Measurements from ENCODE around the gene SYNGR4. TPM values are rescaled to one million over a fixed set of nuclear protein-coding genes. Genes with fewer than 3 reads are reported as not detected.

The SYNGR4 gene
- total RNA-seq, 1 experiment from 2014 or later: not detected

DNA sequence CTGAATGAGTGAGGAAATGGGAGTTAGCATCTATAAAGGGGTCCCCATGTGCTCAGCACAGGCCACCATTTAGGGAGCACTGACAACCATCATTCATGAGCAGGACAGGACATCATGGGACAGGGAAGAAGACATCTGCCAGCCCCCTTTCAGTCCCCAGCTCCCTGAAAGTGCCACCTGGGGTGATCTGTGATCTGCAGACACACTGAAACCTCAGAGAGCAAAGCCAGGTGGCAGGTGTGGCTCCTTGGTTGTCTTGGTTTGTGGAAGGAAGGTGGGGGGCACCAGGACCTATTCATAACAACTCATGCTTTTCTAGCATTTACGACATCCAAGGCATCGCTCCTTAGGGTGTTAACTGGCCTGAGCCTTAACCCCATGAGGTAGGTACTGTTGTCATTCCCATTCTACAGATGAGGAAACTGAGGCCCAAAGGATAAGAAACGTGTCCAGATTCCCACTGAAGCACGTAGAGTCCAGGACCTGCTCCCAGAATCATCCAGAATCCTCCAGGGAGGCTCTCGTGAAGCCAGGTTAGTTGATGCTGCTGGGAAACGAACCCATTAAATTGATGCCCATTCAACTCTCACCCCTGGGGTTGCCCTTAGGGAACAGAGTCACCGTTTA lies 21.4 kb downstream of the SYNGR4 start:
- ChIA-PET POLR2A (no interaction called here), CTCF (no interaction called here)
- H3K9me3 Mint-ChIP-seq: no peaks in the 10 kb centered on the region
- H3K27me3 Mint-ChIP-seq (ENCODE audit: low read depth): no peaks in the 10 kb centered on the region
- ATAC-seq: no peak
- TF ChIP-seq GRHL2 (CRISPR knock-in tag; IDR thresholded peaks at IDR 0.05; ENCODE audit: insufficient replicate concordance, severe bottlenecking) (no peak), EMX1 (CRISPR knock-in tag; IDR thresholded peaks at IDR 0.05) (no peak), ZNF219 (CRISPR knock-in tag; IDR thresholded peaks at IDR 0.05; ENCODE audit: borderline replicate concordance) (no peak), FOXJ3 (CRISPR knock-in tag; IDR thresholded peaks at IDR 0.05; ENCODE audit: borderline replicate concordance) (no peak), ESRRA (CRISPR knock-in tag; IDR thresholded peaks at IDR 0.05; ENCODE audit: borderline replicate concordance) (no peak), PRRX2 (CRISPR knock-in tag; IDR thresholded peaks at IDR 0.05) (no peak), ZNF396 (CRISPR knock-in tag; IDR thresholded peaks at IDR 0.05; ENCODE audit: borderline replicate concordance) (no peak), SMAD4 (CRISPR knock-in tag; IDR thresholded peaks at IDR 0.05) (no peak), RORB (CRISPR knock-in tag; IDR thresholded peaks at IDR 0.05) (no peak)
- TF ChIP-seq, protein P1, sequence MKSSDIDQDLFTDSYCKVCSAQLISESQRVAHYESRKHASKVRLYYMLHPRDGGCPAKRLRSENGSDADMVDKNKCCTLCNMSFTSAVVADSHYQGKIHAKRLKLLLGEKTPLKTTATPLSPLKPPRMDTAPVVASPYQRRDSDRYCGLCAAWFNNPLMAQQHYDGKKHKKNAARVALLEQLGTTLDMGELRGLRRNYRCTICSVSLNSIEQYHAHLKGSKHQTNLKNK (CRISPR knock-in tag; IDR thresholded peaks at IDR 0.05): no peak
- TF ChIP-seq, protein P2, sequence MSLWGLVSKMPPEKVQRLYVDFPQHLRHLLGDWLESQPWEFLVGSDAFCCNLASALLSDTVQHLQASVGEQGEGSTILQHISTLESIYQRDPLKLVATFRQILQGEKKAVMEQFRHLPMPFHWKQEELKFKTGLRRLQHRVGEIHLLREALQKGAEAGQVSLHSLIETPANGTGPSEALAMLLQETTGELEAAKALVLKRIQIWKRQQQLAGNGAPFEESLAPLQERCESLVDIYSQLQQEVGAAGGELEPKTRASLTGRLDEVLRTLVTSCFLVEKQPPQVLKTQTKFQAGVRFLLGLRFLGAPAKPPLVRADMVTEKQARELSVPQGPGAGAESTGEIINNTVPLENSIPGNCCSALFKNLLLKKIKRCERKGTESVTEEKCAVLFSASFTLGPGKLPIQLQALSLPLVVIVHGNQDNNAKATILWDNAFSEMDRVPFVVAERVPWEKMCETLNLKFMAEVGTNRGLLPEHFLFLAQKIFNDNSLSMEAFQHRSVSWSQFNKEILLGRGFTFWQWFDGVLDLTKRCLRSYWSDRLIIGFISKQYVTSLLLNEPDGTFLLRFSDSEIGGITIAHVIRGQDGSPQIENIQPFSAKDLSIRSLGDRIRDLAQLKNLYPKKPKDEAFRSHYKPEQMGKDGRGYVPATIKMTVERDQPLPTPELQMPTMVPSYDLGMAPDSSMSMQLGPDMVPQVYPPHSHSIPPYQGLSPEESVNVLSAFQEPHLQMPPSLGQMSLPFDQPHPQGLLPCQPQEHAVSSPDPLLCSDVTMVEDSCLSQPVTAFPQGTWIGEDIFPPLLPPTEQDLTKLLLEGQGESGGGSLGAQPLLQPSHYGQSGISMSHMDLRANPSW (CRISPR knock-in tag; conservative IDR thresholded peaks at IDR 0.05; ENCODE audit: low read depth): no peak
- TF ChIP-seq, protein P3, sequence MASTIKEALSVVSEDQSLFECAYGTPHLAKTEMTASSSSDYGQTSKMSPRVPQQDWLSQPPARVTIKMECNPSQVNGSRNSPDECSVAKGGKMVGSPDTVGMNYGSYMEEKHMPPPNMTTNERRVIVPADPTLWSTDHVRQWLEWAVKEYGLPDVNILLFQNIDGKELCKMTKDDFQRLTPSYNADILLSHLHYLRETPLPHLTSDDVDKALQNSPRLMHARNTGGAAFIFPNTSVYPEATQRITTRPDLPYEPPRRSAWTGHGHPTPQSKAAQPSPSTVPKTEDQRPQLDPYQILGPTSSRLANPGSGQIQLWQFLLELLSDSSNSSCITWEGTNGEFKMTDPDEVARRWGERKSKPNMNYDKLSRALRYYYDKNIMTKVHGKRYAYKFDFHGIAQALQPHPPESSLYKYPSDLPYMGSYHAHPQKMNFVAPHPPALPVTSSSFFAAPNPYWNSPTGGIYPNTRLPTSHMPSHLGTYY (CRISPR knock-in tag; IDR thresholded peaks at IDR 0.05): no peak
- TF ChIP-seq, protein P4, sequence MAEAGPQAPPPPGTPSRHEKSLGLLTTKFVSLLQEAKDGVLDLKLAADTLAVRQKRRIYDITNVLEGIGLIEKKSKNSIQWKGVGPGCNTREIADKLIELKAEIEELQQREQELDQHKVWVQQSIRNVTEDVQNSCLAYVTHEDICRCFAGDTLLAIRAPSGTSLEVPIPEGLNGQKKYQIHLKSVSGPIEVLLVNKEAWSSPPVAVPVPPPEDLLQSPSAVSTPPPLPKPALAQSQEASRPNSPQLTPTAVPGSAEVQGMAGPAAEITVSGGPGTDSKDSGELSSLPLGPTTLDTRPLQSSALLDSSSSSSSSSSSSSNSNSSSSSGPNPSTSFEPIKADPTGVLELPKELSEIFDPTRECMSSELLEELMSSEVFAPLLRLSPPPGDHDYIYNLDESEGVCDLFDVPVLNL (CRISPR knock-in tag; IDR thresholded peaks at IDR 0.05; ENCODE audit: borderline replicate concordance, low read depth): no peak
- TF ChIP-seq, protein P5, sequence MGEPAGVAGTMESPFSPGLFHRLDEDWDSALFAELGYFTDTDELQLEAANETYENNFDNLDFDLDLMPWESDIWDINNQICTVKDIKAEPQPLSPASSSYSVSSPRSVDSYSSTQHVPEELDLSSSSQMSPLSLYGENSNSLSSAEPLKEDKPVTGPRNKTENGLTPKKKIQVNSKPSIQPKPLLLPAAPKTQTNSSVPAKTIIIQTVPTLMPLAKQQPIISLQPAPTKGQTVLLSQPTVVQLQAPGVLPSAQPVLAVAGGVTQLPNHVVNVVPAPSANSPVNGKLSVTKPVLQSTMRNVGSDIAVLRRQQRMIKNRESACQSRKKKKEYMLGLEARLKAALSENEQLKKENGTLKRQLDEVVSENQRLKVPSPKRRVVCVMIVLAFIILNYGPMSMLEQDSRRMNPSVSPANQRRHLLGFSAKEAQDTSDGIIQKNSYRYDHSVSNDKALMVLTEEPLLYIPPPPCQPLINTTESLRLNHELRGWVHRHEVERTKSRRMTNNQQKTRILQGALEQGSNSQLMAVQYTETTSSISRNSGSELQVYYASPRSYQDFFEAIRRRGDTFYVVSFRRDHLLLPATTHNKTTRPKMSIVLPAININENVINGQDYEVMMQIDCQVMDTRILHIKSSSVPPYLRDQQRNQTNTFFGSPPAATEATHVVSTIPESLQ (CRISPR knock-in tag; IDR thresholded peaks at IDR 0.05): no peak
- TF ChIP-seq, protein P6, sequence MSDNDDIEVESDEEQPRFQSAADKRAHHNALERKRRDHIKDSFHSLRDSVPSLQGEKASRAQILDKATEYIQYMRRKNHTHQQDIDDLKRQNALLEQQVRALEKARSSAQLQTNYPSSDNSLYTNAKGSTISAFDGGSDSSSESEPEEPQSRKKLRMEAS (CRISPR knock-in tag; IDR thresholded peaks at IDR 0.05): no peak
- H3K4me1 Mint-ChIP-seq: peaks cover 2% of the 10 kb centered on the region; the same call in 1 of the 2 replicates
- no peak overlapping the region for H3K27ac Mint-ChIP-seq
- H3K4me3 Mint-ChIP-seq: no peak overlapping the region
- peaks cover 56% of the 10 kb centered on the region for H3K36me3 Mint-ChIP-seq
- no peak for DNase-seq (ENCODE audit: low spot score)

DNA sequence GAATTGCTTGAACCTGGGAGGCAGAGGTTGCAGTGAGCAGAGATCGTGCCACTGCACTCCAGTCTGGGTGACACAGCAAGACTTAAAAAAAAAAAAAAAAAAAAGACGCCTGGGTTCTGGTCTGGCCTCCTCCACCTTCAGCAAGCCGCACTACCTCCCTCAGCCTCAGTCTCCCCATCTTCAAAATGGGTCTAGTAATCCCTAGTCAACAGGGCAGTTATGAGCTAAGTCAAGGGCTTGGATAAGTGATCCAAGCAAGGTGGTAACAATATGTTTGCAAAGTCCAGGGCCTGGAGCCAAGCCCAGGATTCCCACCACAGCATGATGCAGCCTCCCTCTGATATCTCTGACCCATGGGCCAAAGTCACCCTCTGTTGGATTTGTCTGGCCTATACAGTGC lies 22.8 kb downstream of the SYNGR4 start:
- peaks cover 49% of the 10 kb centered on the region for H3K36me3 Mint-ChIP-seq
- ATAC-seq (no peak), DNase-seq (ENCODE audit: low spot score) (no peak)
- H3K27ac Mint-ChIP-seq: no peak overlapping the region
- POLR2A ChIA-PET: no interaction called here
- H3K4me3 Mint-ChIP-seq: no peak overlapping the region
- no peaks in the 10 kb centered on the region for H3K9me3 Mint-ChIP-seq
- CTCF ChIA-PET: interaction anchor here (0.7 kb wide), 1 partner anchor 722 kb away, joined by 3 read pairs; no protein-coding TSS in a partner anchor
- H3K4me1 Mint-ChIP-seq: peaks cover 6% of the 10 kb centered on the region
- H3K27me3 Mint-ChIP-seq (ENCODE audit: low read depth): peaks cover 3% of the 10 kb centered on the region; the same call in 1 of the 2 replicates
- no peak for TF ChIP-seq HMGA2 (CRISPR knock-in tag; IDR thresholded peaks at IDR 0.05)
- TF ChIP-seq NFATC4 (CRISPR knock-in tag; IDR thresholded peaks at IDR 0.05): no peak
- TF ChIP-seq, protein P4 (CRISPR knock-in tag; IDR thresholded peaks at IDR 0.05; ENCODE audit: borderline replicate concordance, low read depth): no peak
- TF ChIP-seq, protein P7, sequence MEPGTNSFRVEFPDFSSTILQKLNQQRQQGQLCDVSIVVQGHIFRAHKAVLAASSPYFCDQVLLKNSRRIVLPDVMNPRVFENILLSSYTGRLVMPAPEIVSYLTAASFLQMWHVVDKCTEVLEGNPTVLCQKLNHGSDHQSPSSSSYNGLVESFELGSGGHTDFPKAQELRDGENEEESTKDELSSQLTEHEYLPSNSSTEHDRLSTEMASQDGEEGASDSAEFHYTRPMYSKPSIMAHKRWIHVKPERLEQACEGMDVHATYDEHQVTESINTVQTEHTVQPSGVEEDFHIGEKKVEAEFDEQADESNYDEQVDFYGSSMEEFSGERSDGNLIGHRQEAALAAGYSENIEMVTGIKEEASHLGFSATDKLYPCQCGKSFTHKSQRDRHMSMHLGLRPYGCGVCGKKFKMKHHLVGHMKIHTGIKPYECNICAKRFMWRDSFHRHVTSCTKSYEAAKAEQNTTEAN (CRISPR knock-in tag; IDR thresholded peaks at IDR 0.05): no peak
- no peak for TF ChIP-seq JUN (CRISPR knock-in tag; IDR thresholded peaks at IDR 0.05)
- TF ChIP-seq, protein P6 (CRISPR knock-in tag; IDR thresholded peaks at IDR 0.05): no peak
- no peak for TF ChIP-seq EMX1 (CRISPR knock-in tag; IDR thresholded peaks at IDR 0.05)
- TF ChIP-seq, protein P8, sequence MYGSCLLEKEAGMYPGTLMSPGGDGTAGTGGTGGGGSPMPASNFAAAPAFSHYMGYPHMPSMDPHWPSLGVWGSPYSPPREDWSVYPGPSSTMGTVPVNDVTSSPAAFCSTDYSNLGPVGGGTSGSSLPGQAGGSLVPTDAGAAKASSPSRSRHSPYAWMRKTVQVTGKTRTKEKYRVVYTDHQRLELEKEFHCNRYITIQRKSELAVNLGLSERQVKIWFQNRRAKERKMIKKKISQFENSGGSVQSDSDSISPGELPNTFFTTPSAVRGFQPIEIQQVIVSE (CRISPR knock-in tag; IDR thresholded peaks at IDR 0.05; ENCODE audit: borderline replicate concordance): no peak
- no peak for TF ChIP-seq NR2C2 (CRISPR knock-in tag; IDR thresholded peaks at IDR 0.05)

All from WTC11 (cell line).